GM19351 (cell line): Measurements from ENCODE around the gene ADARB2.

Experiments used
- ATAC-seq: cut with Tn5 transposase; IDR thresholded peaks from one replicate; pipeline ENCODE4 v1.9.1; 2021; ENCODE audit warnings: mild to moderate bottlenecking, moderate library complexity; ENCODE audit not compliant: unreplicated experiment

ADARB2 gene

DNA sequence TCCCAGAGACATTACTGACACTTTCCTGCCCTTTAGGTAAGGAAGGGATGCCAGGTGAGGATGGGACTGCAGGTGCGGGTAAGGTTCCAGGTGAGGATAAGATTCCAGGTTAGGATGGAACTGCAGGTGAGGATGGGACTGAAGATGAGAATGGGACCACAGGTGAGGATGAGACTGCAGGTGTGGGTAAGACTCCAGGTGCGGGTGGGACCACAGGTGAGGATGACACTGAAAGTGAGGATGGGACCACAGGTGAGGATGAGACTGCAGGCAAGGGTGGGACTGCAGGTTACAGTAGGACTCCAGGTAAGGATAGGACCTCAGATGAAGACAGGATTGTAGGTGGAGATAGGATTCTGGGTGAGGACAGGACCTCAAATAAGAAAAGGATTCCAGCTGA, 358.9 kb downstream of the ADARB2 start:
- ATAC-seq: no peak

DNA sequence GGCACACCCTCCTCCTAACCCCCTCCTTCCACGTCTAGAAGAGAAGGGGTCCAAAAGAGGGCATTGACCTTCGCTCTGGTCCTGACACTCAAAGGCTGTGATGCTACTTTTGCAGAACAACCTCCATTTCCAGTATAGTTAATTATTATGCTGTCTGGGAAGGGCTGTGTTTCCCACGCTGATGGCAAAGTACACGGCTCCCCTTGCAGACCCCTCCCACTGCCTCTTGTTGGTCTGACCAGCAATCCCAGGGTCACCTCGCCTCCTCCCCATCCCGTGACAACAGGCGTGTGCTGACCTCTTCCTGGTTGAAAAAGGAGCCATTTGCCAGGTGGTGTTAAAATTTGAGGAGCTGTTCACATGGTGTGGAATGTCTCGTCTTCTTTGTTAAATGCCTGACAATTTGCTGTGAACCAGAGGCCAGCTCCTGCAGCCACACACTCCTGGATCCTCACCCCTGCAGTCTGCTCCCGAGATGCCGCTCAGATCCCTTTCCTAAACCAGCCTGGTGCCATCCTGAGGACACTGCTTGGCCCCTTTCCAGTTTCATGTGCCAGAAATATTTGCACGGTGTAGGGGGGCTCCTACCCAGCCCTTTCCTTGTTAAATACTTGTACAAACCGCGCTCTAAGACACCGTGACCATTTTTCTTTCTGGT, 359.5 kb downstream of the ADARB2 start:
- ATAC-seq: no peak

- no peak for ATAC-seq
Measured at GRCh38 chr10:1377231-1377630, 360.1 kb downstream of the ADARB2 start.

GRCh38 chr10:1376384-1376945, 360.9 kb downstream of the ADARB2 start:
- ATAC-seq: no peak

DNA sequence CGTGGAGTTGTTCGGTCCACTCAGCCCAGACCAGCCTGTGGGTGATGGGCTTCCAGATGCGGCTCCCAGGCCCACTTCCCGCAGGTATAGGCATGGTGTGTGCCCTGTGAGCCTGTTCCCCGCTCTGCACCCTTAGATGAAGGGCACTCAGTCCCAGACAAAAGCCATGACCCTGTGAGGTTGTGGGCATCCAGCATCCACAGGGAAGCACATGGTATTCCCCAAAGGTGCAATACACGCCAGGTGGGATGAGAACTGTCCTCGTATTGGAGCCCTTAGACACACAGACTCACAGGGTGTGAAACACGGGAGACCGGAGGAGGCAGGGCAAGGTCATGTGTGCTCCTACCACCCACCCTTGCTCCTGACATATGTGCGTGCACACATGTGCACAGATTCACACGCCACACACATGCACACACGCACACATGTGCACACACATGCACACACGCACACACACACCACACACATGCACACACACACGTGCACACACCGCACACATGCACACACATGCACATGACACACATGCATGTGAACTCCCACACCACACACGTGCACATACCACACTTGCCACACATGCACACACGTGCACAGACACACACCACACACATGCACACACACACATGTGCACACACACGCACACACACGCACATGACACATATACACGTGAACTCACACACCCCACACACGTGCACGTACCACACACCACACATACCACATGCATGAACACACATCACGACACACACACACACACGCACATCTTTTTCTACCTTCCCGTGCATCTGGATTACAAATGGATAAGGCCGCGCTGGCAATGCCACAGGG, 361.8 kb downstream of the ADARB2 start:
- ATAC-seq: no peak

- no peak for ATAC-seq
Measured at GRCh38 chr10:1374511-1375345, 362.6 kb downstream of the ADARB2 start.

- ATAC-seq: no peak
Measured at GRCh38 chr10:1373287-1373686, 364.0 kb downstream of the ADARB2 start.

DNA sequence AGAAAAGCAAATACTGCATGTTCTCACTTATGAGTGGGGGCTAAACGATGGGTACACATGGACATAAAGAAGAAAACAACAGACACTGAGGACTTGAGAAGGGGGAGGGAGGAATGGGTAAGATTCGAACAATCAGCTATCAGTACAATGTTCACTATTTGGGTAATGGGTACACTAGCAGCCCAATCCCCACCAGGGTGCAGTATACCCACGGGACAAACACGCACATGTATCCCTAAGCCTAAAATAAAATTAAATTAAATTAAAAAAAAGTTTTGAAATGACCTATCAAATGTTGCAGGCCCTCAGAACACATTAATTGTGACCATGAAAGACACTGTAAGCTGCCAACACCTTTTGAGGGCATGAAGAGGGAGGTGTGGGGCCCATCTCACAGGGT, 365.1 kb downstream of the ADARB2 start:
- no peak for ATAC-seq

GRCh38 chr10:1370298-1370697, 367.0 kb downstream of the ADARB2 start:
- no peak for ATAC-seq

DNA sequence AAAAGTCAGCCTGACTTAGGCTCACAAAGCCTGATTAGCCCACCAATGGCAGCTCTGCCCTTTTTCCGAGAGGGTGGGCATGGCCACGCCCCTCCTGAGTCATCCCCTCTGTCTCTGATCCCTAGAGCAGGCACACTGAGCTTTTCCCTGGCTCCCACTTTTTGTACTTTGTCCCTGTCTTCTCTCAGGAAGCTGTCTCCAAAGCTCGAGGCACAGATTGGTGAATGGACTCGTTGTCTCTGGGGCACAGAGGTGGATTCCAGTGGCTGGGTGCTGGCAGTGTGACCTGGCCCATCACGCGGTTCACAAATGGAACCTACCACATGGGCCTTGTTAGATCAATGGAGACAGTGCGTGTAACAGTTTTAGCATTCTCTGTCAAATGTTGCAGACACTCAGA, 367.7 kb downstream of the ADARB2 start:
- no peak for ATAC-seq

GRCh38 chr10:1369197-1369596, 368.1 kb downstream of the ADARB2 start:
- no peak for ATAC-seq

DNA sequence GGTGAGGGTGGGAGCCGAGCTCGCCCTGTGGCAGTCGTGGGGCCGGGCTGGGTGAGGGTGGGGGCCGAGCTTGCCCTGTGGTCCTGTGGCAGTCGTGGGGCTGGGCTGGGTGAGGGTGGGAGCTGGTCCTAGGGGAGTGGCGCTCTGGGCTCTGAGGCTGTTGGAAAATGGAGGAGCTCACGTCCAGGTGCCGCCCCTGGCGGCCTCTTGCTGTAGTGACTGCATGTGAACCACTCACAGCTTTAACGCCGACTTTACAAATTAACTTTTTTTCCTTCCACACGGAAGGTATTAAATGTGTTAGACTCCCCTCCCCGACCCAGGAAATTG, 368.5 kb downstream of the ADARB2 start:
- ATAC-seq: no peak

- no peak for ATAC-seq
Measured at GRCh38 chr10:1367938-1368841, 369.1 kb downstream of the ADARB2 start.

DNA sequence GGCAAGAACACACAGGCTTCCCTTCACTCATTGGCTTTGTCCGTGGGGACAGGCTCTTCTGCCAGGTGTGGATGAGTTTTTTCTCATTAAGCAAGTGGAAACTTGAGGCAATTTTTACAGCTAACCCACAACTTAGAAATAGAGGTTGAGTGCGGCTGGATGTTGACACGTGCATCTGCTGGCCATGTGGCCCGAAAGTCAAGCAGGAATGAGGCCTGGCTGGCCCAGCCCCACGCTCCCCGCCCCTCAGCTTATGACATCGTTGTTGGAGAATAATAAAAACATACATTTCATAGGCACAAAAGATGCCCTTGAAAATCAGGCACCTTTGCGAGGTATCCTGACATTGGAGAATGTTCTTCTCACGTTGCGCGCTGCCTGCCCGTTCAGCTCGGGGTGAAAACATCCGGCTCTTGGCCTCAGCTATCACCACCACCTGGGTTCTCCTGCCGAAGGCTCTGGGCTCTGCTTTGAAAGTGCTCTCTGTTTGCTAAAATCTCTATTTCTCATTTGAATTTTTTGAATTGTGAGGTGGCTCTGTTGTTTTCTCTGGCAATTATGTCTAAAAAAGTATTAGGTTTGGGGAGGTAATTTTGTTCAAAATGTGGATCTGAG, 370.4 kb downstream of the ADARB2 start:
- no peak for ATAC-seq

DNA sequence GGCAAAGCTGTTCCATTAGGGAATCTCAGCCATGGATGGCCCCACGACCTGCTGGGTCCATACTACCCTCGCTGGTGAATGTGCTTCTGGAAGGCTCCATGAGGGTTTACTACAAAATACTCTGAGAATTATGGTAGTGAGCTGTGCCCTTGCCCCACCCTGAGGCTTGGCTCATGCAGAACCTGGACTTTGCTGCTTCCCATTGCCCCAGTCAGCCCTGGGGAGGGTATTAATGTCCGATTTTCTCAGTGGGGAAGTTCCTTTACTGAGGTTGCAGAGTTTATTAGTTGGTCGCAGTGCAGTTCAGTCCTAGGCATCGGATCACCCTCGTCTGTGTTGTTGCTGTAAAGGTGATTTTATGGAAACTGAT, 371.0 kb downstream of the ADARB2 start:
- no peak for ATAC-seq

GRCh38 chr10:1365540-1366321, 371.6 kb downstream of the ADARB2 start:
- no peak for ATAC-seq

- ATAC-seq: no peak
Measured at GRCh38 chr10:1364151-1364910, 373.0 kb downstream of the ADARB2 start.

DNA sequence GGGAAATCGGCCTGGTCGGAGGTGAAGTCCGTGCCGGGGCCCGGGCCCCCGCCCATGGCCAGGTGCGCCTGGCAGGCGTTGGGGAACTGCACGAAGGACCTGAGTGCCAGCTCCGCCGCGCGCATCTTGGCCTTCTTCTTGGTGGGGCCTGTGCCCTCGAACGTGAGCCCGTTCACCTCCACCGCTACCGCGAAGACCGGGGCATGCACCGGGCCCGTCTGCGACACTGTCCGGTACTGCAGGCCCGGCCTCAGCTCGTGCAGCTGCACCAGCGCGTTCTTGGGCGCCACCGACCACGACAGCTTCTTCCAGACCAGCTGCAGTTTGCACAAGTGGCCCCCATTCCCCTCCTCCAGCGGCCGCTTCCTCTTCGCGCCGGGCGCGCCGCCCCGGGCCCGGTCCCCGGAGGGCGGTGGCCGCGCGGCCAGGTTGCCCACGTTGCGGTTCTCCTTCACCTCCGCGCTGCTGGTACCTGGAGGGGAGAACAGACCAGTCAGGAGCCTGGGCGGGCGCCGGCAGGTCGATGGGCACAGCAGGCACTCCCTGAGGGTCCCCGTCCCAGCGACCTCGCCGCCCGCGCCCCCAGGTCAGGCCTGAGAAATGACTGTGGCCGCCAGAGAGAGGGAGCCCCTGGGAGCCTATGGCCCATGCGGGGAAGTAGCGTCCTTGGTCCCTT, 373.7 kb downstream of the ADARB2 start:
- no peak for ATAC-seq
